Measurements from ENCODE around the gene TCP1.
A peak's percentile ranks its signal among the peaks of the same experiment; 100 is the strongest.
"Not testable (repeated sequence)": the region's sequence is repeated elsewhere in the genome, so short reads cannot be mapped to it uniquely, and the experiment has no call there.

Gene TCP1

DNA sequence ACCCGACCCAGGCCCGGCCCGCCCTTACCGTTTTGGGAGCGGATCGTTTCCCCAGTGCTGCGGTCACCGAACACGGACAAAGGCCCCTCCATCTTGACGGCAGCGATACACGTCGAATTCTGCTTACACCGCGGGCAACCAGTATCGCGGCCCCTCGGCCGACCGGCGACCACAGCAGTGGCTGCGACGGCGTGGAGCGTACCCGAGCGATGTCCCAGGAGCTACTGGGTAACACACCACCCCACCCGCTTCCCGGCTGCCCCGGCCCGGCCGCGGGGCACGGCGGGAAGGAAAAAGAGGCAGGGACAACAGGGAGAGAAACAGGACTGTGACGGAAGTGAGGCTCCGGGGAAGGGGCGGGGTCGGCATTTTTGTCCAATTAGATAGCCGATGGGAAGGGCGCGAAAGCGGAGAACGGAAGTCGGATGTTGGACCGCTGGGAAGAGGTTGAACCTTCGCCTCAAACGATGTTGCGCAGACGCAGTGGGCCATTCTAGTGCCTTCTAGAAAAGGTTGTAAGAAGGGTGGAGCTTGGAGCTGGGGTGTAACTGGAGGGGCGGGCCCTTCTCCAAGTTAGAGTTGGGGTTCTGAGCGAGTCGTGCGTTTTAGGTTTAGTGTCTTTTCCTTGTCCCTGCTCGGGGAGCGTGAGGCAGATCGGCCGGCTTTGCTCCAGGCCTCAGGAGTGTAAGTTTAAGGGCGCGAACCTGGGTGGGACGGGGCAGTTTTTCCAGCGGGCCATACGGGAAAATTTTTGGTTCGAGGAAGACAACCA is at the start of gene TCP1:
TCP1 (minus strand) TSS at position 226 of the 772 bp plus-strand sequence; CDS start at position 92, 134 bp downstream.
- DNase-seq = peak; percentile 98

DNA sequence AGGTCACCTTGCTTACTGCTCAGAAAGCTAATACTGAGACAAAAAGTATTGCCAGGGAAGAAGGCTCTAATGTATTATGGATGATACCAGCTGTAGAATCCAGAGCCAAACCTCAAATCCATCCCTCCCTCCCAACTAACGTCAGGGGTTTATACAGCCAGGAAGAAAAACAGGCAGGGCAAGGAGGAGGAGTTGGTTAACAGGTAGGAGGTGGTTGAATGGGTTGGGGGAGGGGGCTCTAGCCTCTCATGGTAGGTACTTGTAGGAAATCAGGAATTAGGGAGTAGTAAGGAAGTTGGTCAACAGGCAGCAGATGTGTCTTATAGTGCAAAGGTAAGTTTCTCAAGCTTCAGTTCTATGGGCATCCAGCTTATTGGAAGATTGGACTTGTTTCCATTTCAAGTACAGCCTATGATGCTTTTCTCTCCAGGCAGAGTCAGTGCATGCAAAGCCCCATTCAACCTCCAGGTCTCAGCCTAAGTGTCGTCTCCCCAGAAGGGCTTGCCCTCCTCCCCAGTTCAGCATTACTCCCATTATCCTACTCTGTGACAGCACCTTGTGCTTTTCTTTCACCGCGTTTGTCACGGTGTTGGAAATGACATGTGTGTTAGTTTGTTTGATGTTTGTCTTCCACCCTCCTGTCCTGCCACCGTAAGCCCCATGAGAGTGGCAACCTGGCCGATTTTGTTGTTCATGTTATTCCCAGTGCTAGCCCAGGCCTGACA is 48.8 kb upstream of the TCP1 start:
- DNase-seq = no peak

GRCh38 chr6:159837511-159837910 is 48.1 kb upstream of the TCP1 start:
- no peak for DNase-seq

DNA sequence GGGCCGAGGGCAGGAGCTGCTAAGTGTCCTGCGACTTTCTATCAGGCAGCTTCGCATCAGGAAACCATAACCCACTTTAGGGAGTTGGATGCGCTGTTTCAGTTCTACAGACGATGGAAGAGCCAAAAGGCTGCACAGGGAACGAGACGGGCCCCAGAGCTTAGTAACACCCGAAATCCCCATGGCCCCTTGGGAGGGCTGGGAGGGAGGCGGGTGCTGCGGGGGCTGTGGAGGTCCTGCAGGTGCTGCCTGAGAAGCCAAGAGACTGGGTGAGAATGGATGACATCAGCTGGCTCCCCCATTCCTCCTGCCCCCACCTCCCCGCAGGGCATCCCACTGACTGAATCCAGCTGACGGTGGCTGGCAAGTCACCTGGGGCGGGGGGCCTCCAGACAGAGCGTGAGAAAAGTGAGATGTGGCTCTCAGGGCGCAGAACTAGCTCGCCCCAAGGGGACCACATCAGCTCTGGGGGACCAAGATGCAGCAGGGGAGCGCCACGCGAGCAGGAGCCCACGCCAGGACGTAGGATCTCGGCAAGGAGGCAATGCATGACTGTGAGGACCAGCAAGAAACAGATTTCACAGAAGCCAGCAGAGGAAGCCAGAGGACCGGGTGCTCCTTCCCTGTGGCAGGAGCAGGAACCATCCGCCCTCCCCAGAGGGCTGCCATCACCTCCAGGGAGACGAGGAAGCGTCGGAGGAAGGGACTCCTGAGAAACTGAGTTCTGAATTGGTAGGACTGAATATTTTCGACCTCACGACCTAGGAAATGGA is 47.5 kb upstream of the TCP1 start:
- DNase-seq = no peak

- no peak for DNase-seq
Observed at GRCh38 chr6:159833997-159834603, 44.7 kb upstream of the TCP1 start.

DNA sequence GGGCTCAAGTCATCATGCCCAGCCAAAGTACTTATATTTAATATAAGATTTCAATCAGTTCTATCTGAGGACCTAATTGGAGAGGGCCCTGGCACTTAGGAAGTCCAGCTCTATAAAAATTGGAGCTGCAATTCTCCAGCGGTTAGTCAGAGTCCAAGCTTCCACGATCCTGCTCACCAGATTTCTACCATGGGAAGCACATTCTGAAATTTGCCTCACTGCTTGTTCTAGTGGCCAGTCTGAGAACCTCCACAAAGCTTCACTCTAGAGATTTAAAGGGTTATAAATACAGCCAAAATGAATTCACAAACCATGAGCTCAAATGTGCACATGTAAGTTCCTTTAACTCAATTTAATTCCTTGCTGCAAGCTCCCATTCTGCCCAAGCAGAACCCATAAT is 44.2 kb upstream of the TCP1 start:
- DNase-seq = no peak

GRCh38 chr6:159832946-159833345 is 43.5 kb upstream of the TCP1 start:
- no peak for DNase-seq

- no peak for DNase-seq
Observed at GRCh38 chr6:159831373-159831679, 41.9 kb upstream of the TCP1 start.

- no peak for DNase-seq
Observed at GRCh38 chr6:159830501-159831372, 41.3 kb upstream of the TCP1 start.

- no peak for DNase-seq
Observed at GRCh38 chr6:159829526-159829925, 40.1 kb upstream of the TCP1 start.

DNA sequence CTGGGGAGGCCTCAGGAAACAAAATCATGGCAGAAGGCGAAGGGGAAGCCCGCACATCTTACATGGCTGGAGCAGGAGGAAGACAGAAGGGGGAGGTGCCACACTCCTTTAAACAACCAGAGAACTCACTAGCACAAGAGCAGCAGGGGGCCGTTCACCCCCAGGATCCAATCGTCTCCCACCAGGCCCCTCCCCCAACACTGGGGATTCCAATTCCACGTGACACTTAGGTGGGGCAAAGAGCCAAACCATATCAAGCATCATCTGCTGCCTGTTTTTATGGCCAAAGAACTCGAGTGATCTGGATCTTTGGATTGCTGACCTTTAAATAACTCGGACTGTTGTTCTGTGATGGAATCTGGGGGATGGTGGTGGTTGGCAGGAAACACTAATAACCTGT is 38.7 kb upstream of the TCP1 start:
- no peak for DNase-seq

DNA sequence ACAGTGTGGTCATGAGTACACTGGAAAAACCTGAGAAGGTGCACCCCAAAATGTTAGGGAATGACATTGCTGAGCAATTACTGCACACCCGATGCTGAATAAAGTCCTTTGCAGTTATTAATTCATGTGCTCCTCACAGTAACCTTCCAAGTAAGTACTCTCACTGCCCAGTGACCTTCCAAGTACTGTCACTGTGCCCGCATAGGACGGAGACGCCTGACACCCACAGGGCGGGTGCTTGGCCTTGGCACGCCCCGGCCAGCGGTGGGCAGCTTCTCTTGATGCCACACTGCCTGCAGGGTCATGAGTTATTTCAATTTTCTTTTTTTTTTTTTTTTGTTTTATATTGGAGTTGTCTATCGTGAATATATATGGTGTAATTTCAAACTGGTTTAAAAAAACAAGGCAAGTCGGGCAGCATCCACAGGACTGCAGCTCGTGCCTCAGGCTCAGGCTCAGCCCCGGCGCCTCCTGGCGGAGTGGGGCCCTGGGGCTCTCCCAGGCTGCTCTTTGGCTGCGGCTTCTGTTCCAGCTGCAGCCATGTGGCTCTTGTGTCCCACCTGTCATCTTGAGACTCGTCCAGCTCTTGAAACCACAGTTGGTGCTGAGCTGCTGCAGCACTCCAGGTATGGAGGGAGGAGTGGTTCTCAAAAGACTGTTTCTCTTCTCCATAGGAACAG is 37.7 kb upstream of the TCP1 start:
- DNase-seq = no peak

DNA sequence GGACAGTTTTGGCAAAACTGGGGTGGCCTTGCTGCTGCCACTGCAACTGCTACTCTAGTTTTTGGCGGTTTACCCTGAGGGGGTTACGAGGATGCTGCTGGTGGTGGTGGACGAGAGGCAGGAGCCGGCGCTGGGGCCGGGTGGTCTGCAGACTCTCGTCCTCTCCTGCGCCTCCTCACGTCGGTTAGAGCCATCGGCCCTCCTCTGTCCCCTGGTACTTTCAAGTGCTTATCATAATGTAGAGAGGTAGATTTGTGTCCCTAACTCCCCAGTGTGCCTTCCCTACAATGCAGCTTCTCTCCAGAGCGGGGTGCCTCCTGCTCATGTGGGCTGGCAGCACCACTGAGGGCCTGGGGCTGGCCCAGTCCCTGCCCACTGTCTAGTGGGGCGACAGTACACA is 36.6 kb upstream of the TCP1 start:
- no peak for DNase-seq

GRCh38 chr6:159824690-159825089 is 35.3 kb upstream of the TCP1 start:
- not testable (repeated sequence) for DNase-seq

DNA sequence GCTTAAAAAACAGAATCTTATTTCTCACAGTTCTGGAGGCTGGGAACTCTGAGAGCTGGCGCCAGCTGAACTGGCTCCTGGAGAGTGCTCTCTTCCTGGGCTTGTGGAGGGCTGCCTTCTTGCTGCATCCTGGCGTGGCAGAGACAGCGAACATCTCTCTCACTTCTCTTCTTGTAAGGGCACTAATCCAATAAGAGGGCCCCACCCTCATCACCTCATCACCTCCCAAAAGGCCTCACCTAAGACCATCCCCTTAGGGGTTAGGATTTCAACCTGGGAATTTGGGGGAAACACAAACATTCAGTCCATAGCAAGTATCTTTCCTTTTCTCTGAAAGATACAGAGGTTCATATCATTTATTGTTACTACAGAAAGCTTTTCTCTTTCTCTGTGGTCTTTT is 34.6 kb upstream of the TCP1 start:
- no peak for DNase-seq

GRCh38 chr6:159821726-159822125 is 32.3 kb upstream of the TCP1 start:
- DNase-seq = no peak

- no peak for DNase-seq
Observed at GRCh38 chr6:159821122-159821521, 31.7 kb upstream of the TCP1 start.

GRCh38 chr6:159819932-159820640 is 30.7 kb upstream of the TCP1 start:
- DNase-seq = peak; percentile 39

DNA sequence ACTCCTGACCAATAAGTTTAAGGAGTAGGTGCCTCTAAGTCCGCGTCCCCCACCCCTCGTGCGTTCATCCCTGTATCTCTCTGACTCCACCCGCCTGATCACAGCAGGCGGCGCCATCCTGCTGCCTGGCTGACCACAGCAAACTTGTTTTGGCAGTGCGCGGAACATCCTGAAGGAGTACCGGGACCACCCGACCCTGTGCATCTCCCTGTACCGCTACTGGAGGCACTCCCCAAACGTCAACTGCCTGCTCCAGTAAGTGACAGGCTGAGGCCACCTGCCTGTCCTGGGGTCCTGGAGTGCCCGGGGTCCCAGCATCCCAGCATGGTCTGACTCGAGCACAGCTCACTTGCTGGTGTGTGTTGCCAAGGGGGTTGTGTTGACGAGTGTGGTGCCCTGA is 29.7 kb upstream of the TCP1 start:
- no peak for DNase-seq

- no peak for DNase-seq
Observed at GRCh38 chr6:159817951-159818739, 28.7 kb upstream of the TCP1 start.
